Endodermal cell (in vitro differentiated cells): Measurements from ENCODE around the gene DNMT3A. TPM values are rescaled to one million over a fixed set of nuclear protein-coding genes. Genes with fewer than 3 reads are reported as not detected.
A peak's percentile ranks its signal among the peaks of the same experiment; 100 is the strongest.

Experiments used
- DNase-seq: peaks from one replicate; pipeline ENCODE4 v3.0.0-alpha.2; 2017
- H3K27ac ChIP-seq: 2 replicates; pipeline ENCODE4 v1.5.1; 2013; ENCODE audit warnings: mild to moderate bottlenecking, low read depth, low read length, moderate library complexity
- H3K27me3 ChIP-seq: 2 replicates; pipeline ENCODE4 v1.6.1; 2013; ENCODE audit warnings: mild to moderate bottlenecking, low read length, moderate library complexity; ENCODE audit not compliant: insufficient read depth, control insufficient read depth, poor library complexity, severe bottlenecking
- H3K36me3 ChIP-seq: 2 replicates; pipeline ENCODE4 v1.7.0; 2013; ENCODE audit warnings: mild to moderate bottlenecking, low read length, moderate library complexity; ENCODE audit not compliant: control insufficient read depth, insufficient read depth
- H3K4me1 ChIP-seq: one replicate; pipeline ENCODE4 v1.7.0; 2013; ENCODE audit warnings: low read length; ENCODE audit not compliant: control insufficient read depth, insufficient read depth
- H3K4me3 ChIP-seq: 2 replicates; pipeline ENCODE4 v1.5.1; 2013; ENCODE audit warnings: mild to moderate bottlenecking, low read length, moderate library complexity
- H3K9ac ChIP-seq: 2 replicates; pipeline ENCODE4 v1.6.1; 2013; ENCODE audit warnings: mild to moderate bottlenecking, low read length, moderate library complexity; ENCODE audit not compliant: poor library complexity, severe bottlenecking; ENCODE audit errors: extremely low read depth
- H3K9me3 ChIP-seq: 2 replicates; pipeline ENCODE4 v1.6.1; 2013; ENCODE audit warnings: mild to moderate bottlenecking, low read length, moderate library complexity; ENCODE audit not compliant: control insufficient read depth
- H3K27ac Mint-ChIP-seq: 2 replicates; pipeline ENCODE4 v1.8.0; 2020; ENCODE audit warnings: mixed read lengths
- H3K27me3 Mint-ChIP-seq: 2 replicates; pipeline ENCODE4 v1.8.0; 2021; ENCODE audit warnings: mild to moderate bottlenecking, mixed read lengths; ENCODE audit not compliant: insufficient read depth
- H3K36me3 Mint-ChIP-seq: 2 replicates; pipeline ENCODE4 v1.8.0; 2020; ENCODE audit warnings: low read depth, mixed read lengths
- H3K4me1 Mint-ChIP-seq: 2 replicates; pipeline ENCODE4 v1.8.0; 2020; ENCODE audit warnings: mixed read lengths
- H3K4me3 Mint-ChIP-seq: 2 replicates; pipeline ENCODE4 v1.8.0; 2020; ENCODE audit warnings: mild to moderate bottlenecking, moderate library complexity, mixed read lengths
- H3K9me3 Mint-ChIP-seq: 2 replicates; pipeline ENCODE4 v1.8.0; 2020; ENCODE audit warnings: mild to moderate bottlenecking, mixed read lengths
- CTCF ChIP-seq: fragments of 200-600 bp; sonication (generic); conservative IDR thresholded peaks from 2 replicates; pipeline ENCODE4 v1.5.0; 2021; ENCODE audit warnings: antibody characterized with exemption, mild to moderate bottlenecking
- WGBS, 2 experiments: methylation state at CpG; one replicate each; pipeline versions ENCODE4 v1.1.5 to v1.1.7; 2013; ENCODE audit warnings: missing lambda C conversion rate in 2 of 2, mixed read lengths in 1 of 2; ENCODE audit not compliant: insufficient coverage in 1 of 2, insufficient read length in 1 of 2; 5-methylcytosine and 5-hydroxymethylcytosine counted together
- total RNA-seq, 2 donors: library from RNA; stranded (reverse); fragmentation: NEBNext Ultra II Directional in 1 of 2; extraction: Animal tissue kit (Norgen Biotek cat#: 25700) in 1 of 2; gene quantifications; 2 replicates in 1 of 2; 3 replicates in 1 of 2; pipeline ENCODE4 v1.2.1, GENCODE V29; 2021

Gene DNMT3A
- total RNA-seq, 2 donors from 2014 or later = 124 to 139 TPM

GRCh38 chr2:25324251-25324650 is 17.5 kb downstream of the DNMT3A start:
- DNase-seq = no peak

GRCh38 chr2:25323610-25324189 is 18.0 kb downstream of the DNMT3A start:
- Histone ChIP-seq H3K9me3 (peaks cover 14% of the 10 kb centered on the region), H3K27ac (no peak overlapping the region), H3K4me1 (no peaks in the 10 kb centered on the region), H3K9ac (no peak overlapping the region), H3K27me3 (no peaks in the 10 kb centered on the region), H3K4me3 (no peak overlapping the region), H3K36me3 (no peaks in the 10 kb centered on the region)
- peaks cover 12% of the 10 kb centered on the region for H3K4me1 Mint-ChIP-seq
- peaks cover 17% of the 10 kb centered on the region for H3K36me3 Mint-ChIP-seq
- H3K4me3 Mint-ChIP-seq = no peak overlapping the region
- no peak for DNase-seq
- H3K27me3 Mint-ChIP-seq = peaks cover 9% of the 10 kb centered on the region
- 90% methylated on average over 7 to 8 of the region's 8 CpGs for WGBS, 2 experiments
- H3K27ac Mint-ChIP-seq = no peak overlapping the region
- TF ChIP-seq CTCF = no peak
- H3K9me3 Mint-ChIP-seq = peaks cover 15% of the 10 kb centered on the region

More at GRCh38 chr2:25324251-25324650, 17.5 kb downstream of the DNMT3A start:
- Histone ChIP-seq H3K9ac (no peak overlapping the region), H3K27me3 (no peaks in the 10 kb centered on the region), H3K4me3 (no peak overlapping the region), H3K9me3 (peaks cover 14% of the 10 kb centered on the region), H3K36me3 (no peaks in the 10 kb centered on the region), H3K27ac (no peak overlapping the region), H3K4me1 (no peaks in the 10 kb centered on the region)
- Mint-ChIP-seq H3K4me3 (no peak overlapping the region), H3K27ac (no peak overlapping the region), H3K27me3 (peaks cover 9% of the 10 kb centered on the region), H3K4me1 (peaks cover 12% of the 10 kb centered on the region), H3K36me3 (peaks cover 17% of the 10 kb centered on the region), H3K9me3 (peaks cover 15% of the 10 kb centered on the region)
- 95% methylated on average over 3 to 4 of the region's 4 CpGs for WGBS, 2 experiments
- no peak for TF ChIP-seq CTCF

DNA sequence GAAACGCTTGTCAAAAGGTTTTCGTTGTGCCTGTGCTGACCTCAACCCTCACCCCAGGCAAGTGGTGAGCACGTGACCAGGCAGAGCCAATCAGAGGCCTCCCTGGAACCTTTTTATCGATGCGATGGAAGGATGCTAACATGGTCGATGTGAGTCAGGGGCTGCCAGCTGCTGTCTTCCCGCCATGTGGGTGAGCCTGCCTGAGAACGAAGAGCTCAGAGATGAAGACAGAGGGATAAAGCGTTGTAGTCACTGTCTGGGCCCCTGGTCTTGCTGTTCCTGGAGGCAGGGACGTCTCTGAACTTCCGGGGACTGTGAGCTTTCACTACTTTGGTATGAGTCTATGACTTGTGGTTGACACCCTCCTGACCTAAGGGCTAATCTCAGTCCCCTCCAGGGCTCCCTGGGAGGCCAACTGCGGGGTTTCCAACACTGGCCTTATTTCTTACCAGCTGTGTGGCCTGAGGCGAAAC is 18.6 kb downstream of the DNMT3A start:
- Mint-ChIP-seq H3K4me3 (no peak overlapping the region), H3K36me3 (peaks cover 17% of the 10 kb centered on the region), H3K9me3 (peaks cover 15% of the 10 kb centered on the region), H3K27me3 (peaks cover 9% of the 10 kb centered on the region), H3K4me1 (peaks cover 12% of the 10 kb centered on the region), H3K27ac (no peak overlapping the region)
- 68 to 73% methylated on average over 10 to 13 of the region's 13 CpGs for WGBS, 2 experiments
- Histone ChIP-seq H3K36me3 (no peaks in the 10 kb centered on the region), H3K4me3 (no peak overlapping the region), H3K9ac (no peak overlapping the region), H3K27ac (no peak overlapping the region), H3K4me1 (no peaks in the 10 kb centered on the region), H3K27me3 (no peaks in the 10 kb centered on the region), H3K9me3 (peaks cover 14% of the 10 kb centered on the region)
- peak; percentile 88 for DNase-seq
- no peak for TF ChIP-seq CTCF
